ENCODE measurements around the gene TMEM185A.

The TMEM185A gene

GRCh38 chrX:149641835-149642234, 10.2 kb upstream of the TMEM185A start:
- no peak overlapping the region for H3K4me2 ChIP-seq (ENCODE audit: low read length)
- TF ChIP-seq CTCF (IDR thresholded peaks at IDR 0.05), result no peak
- no peaks in the 10 kb centered on the region for H3K4me1 ChIP-seq
- no peaks in the 10 kb centered on the region for H3K36me3 ChIP-seq (ENCODE audit: control insufficient read depth, insufficient read depth, low read length)
- H3K4me3 ChIP-seq (ENCODE audit: low read depth, low read length), result no peak overlapping the region
- no peak overlapping the region for H3K27ac ChIP-seq
- no peaks in the 10 kb centered on the region for H3K79me2 ChIP-seq
- no peak overlapping the region for H2AFZ ChIP-seq
- H3K9me3 ChIP-seq (ENCODE audit: control insufficient read depth, low read length), result no peaks in the 10 kb centered on the region
- no peaks in the 10 kb centered on the region for H3K27me3 ChIP-seq (ENCODE audit: control insufficient read depth, insufficient read depth, low read length)
- H3K9ac ChIP-seq, result no peak overlapping the region

- Histone ChIP-seq H3K27me3 (ENCODE audit: control insufficient read depth, insufficient read depth, low read length) (no peaks in the 10 kb centered on the region), H3K9ac (no peak overlapping the region), H3K9me3 (ENCODE audit: control insufficient read depth, low read length) (no peaks in the 10 kb centered on the region), H3K36me3 (ENCODE audit: control insufficient read depth, insufficient read depth, low read length) (no peaks in the 10 kb centered on the region), H3K4me3 (ENCODE audit: low read depth, low read length) (no peak overlapping the region), H3K27ac (no peak overlapping the region), H3K79me2 (no peaks in the 10 kb centered on the region), H3K4me2 (ENCODE audit: low read length) (no peak overlapping the region), H3K4me1 (no peaks in the 10 kb centered on the region), H2AFZ (no peak overlapping the region)
- no peak for TF ChIP-seq CTCF (IDR thresholded peaks at IDR 0.05)
Measured at GRCh38 chrX:149641432-149641831, 9.8 kb upstream of the TMEM185A start.

- Histone ChIP-seq H3K4me1 (no peaks in the 10 kb centered on the region), H3K9ac (no peak overlapping the region), H3K9me3 (ENCODE audit: control insufficient read depth, low read length) (no peaks in the 10 kb centered on the region), H3K4me2 (ENCODE audit: low read length) (no peak overlapping the region), H3K27ac (no peak overlapping the region), H3K36me3 (ENCODE audit: control insufficient read depth, insufficient read depth, low read length) (no peaks in the 10 kb centered on the region), H3K4me3 (ENCODE audit: low read depth, low read length) (no peak overlapping the region), H3K79me2 (no peaks in the 10 kb centered on the region), H2AFZ (no peak overlapping the region), H3K27me3 (ENCODE audit: control insufficient read depth, insufficient read depth, low read length) (no peaks in the 10 kb centered on the region)
- no peak for TF ChIP-seq CTCF (IDR thresholded peaks at IDR 0.05)
Measured at GRCh38 chrX:149639568-149639967, 8.0 kb upstream of the TMEM185A start.

GRCh38 chrX:149638860-149639259, 7.3 kb upstream of the TMEM185A start:
- Histone ChIP-seq H3K27ac (no peak overlapping the region), H3K9me3 (ENCODE audit: control insufficient read depth, low read length) (no peaks in the 10 kb centered on the region), H3K9ac (no peak overlapping the region), H3K36me3 (ENCODE audit: control insufficient read depth, insufficient read depth, low read length) (no peaks in the 10 kb centered on the region), H3K4me3 (ENCODE audit: low read depth, low read length) (no peak overlapping the region), H2AFZ (no peak overlapping the region), H3K4me2 (ENCODE audit: low read length) (no peak overlapping the region), H3K4me1 (no peaks in the 10 kb centered on the region), H3K27me3 (ENCODE audit: control insufficient read depth, insufficient read depth, low read length) (no peaks in the 10 kb centered on the region), H3K79me2 (no peaks in the 10 kb centered on the region)
- TF ChIP-seq CTCF (IDR thresholded peaks at IDR 0.05), result no peak

GRCh38 chrX:149633511-149633910, 1.9 kb upstream of the TMEM185A start:
- peaks cover 17% of the 10 kb centered on the region for H3K79me2 ChIP-seq
- H3K4me2 ChIP-seq (ENCODE audit: low read length), result no peak overlapping the region
- H3K9me3 ChIP-seq (ENCODE audit: control insufficient read depth, low read length), result no peaks in the 10 kb centered on the region
- no peak for TF ChIP-seq CTCF (IDR thresholded peaks at IDR 0.05)
- H2AFZ ChIP-seq, result no peak overlapping the region
- H3K4me1 ChIP-seq, result peaks cover 6% of the 10 kb centered on the region
- H3K9ac ChIP-seq, result no peak overlapping the region
- no peak overlapping the region for H3K27ac ChIP-seq
- no peak overlapping the region for H3K4me3 ChIP-seq (ENCODE audit: low read depth, low read length)
- no peaks in the 10 kb centered on the region for H3K27me3 ChIP-seq (ENCODE audit: control insufficient read depth, insufficient read depth, low read length)
- no peaks in the 10 kb centered on the region for H3K36me3 ChIP-seq (ENCODE audit: control insufficient read depth, insufficient read depth, low read length)
